Activated naive CD8-positive, alpha-beta T cell treated with anti-CD3 and anti-CD28 coated beads, Interleukin-2, amount 50 U/mL, for 16 hours (primary cell): ENCODE data around the gene UGT2B7.
"Not testable (repeated sequence)": the region's sequence is repeated elsewhere in the genome, so short reads cannot be mapped to it uniquely, and the experiment has no call there.

ENCODE experiments used
- DNase-seq: peaks from one replicate; pipeline ENCODE4 v3.0.0-alpha.2; 2020; ENCODE audit warnings: low read depth, low spot score

Gene UGT2B7

DNA sequence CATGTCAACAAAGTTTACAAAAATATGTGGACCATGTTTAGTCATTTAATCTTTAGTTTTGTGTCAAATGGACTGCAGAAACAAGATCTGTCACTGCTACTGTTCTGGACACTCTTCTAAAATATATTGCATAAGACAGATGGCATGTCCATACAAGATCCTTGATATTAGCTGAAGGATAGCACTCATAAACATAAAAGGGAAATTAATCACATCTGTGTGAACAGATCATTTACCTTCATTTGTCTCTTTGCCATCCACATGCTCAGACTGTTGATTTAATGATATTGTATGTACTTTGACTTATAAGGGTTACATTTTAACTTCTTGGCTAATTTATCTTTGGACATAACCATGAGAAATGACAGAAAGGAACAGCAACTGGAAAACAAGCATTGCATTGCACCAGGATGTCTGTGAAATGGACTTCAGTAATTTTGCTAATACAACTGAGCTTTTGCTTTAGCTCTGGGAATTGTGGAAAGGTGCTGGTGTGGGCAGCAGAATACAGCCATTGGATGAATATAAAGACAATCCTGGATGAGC lies at the start of gene UGT2B7:
UGT2B7 (plus strand) TSS at position 364 of the 546 bp plus-strand sequence; CDS start at position 411, 47 bp downstream.
- no peak for DNase-seq

DNA sequence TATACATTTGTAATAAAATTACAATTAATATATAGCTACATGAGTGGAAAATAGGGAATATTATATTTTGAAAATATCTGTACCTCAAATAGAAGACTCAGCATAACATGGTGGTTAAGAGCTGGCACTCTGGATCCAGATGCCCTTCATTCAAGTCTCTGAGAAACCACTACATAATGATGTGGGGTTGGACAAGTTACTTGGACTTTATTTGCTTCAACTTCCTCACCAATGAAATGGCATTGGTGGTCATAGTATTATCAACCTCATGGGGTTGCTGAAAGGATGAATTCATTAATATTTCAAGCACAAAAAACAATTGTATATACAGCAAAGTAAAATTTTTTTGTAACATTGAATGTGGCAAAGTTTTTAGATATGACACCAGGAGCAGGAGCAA lies 46.4 kb upstream of the UGT2B7 start:
- DNase-seq: no peak

DNA sequence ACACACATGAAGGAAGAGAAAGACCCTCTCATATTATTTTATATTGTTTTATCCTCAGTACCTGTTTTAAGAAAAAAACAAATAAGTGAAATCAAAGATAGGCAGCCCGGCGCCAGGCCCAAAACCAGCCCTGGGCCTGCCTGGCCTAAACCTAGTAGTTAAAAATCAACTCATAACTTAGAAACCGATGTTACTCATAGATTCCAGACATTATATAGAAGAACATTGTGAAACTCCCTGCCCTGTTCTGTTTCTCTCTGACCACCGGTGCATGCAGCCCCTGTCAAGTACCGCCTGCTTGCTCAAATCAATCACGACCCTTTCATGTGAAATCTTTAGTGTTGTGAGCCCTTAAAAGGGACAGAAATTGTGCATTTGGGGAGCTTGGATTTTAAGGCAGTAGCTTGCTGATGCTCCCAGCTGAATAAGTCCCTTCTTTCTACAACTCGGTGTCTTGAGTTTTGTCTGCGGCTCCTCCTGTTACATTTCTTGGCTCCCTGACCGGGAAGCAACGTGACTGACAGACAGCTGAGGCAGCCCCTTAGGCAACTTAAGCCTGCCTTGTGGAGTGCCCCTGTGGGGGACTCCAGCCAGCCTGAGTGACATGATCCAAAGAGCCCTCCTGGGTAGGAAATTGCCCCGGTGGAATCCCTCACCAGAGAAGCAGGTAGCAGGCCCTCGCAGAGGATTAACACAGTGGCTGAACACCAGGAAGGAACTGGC lies 45.3 kb upstream of the UGT2B7 start:
- not testable (repeated sequence) for DNase-seq

DNA sequence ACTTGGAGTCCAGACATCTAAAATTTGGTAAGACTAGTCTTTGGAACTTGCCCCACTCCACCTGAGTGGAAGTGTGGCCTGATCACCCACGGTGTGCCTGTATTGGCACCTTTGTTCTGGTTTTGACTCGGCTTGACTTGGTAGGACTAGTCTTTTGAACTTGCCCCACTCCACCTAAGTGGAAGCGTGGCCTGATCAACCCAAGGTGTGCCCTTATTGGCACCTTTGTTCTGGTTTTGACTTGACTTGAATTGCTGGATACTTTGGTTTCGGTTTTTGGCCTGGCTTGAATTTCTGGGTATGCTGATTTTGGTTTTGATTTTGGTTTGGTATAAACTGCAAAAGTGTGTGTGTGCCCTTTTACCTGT lies 44.7 kb upstream of the UGT2B7 start:
- no peak for DNase-seq

DNA sequence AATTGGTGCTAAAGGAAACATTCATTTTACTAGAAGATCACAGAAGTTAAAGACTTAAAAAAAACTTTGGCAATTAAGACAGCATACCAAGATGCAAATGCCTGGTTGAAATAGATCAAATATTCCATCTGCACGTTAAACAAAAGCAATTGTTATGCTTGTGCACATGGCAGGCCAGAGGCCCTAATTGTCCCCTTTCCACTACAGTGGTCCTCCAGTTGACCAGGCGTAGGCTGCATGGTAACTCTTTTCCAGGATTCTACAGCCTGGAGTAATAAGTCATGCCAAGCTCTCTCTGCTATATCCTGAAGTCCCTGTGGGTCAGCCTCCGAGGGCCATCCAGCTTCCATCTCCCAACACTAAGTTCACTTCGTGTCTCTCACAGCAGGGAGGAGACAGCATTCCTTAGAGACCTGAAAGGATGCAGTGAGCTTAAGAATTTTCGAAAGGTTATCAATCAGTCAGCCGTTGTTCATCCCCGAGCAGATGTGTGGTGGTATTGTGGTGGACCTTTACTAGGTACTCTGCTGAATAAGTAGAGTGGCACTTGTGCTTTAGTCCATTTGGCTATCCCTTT lies 42.9 kb upstream of the UGT2B7 start:
- not testable (repeated sequence) for DNase-seq

DNA sequence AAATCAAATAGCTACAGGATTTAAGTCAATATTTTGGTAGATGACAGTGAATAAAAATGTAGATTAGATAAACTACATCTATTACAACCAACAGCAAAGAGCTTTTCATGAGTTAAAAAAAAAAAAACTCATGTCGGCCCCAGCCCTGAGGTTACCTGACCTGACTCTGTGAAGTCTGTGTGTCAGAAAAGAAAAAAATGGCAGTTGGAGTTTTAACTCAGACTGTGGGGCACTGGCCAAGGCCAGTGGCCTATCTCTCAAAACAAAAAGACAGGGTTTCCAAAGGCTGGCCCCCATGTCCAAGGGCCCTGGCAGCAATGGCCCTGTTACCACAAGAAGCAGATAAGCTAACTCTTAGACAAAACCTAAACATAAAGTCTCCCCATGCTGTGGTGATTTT lies 42.2 kb upstream of the UGT2B7 start:
- not testable (repeated sequence) for DNase-seq

DNA sequence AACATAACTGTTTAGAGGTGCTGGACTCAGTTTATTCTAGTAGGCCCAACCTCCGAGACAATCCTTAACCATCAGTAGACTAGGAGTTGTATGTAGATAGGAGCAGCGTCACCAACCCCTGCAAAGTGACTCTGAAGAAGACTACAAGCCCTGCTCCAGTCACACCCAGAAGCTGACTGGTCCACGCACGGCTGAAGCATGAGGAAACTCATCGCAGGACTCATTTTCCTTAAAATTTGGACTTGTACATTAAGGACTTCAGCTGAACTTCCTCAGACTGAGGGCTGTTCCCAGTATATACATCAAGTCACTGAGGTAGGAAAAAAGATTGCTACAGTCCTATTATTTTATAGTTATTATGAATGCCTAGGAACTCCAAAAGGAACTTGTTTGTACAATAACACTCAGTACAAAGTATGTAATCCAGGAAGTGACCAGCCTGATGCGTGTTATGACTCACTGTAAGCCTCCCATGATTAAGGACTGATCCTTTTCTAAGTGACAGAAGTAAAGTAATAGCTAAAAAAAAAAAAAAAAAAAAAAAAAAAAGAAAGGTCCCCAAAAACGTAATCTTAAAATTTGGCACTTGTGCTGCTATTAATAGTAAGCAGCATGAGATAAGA lies 41.6 kb upstream of the UGT2B7 start:
- DNase-seq: no peak

DNA sequence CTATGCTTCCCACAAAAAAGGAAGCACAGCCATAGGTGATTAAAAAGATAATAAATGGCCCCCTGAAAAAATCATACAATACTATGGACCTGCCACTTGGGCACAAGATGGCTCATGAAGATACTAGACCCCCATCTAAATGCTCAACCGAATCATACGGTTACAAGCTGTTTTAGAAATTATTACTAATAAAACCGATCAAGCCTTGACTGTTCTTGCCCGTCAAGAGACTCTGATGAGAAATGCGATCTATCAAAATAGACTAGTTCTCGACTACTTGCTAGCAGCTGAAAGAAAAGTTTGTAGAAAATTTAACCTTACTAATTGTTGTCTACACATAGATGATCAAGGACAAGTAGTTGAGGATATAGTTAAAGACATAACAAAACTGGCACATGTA lies 40.1 kb upstream of the UGT2B7 start:
- no peak for DNase-seq

DNA sequence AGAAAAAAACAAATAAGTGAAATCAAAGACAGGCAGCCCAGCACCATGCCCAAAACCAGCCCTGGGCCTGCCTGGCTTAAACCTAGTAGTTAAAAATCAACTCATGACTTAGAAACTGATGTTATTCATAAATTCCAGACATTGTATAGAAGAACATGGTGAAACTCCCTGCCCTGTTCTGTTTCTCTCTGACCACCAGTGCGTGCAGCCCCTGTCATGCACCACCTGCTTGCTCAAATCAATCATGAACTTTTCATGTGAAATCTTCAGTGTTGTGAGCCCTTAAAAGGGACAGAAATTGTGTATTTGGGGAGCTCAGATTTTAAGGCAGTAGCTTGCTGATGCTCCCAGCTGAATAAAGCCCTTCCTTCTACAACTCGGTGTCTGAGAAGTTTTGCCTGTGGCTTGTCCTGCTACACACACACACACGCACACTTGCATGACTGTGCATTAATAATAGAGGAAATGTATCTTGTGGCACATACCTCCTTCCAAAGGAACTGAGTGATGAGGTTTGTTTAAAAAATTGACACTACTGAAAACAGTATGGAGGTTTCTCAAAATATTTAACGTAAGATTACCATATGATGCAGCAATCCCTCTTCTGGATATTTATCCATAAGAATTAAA lies 39.2 kb upstream of the UGT2B7 start:
- no peak for DNase-seq

DNA sequence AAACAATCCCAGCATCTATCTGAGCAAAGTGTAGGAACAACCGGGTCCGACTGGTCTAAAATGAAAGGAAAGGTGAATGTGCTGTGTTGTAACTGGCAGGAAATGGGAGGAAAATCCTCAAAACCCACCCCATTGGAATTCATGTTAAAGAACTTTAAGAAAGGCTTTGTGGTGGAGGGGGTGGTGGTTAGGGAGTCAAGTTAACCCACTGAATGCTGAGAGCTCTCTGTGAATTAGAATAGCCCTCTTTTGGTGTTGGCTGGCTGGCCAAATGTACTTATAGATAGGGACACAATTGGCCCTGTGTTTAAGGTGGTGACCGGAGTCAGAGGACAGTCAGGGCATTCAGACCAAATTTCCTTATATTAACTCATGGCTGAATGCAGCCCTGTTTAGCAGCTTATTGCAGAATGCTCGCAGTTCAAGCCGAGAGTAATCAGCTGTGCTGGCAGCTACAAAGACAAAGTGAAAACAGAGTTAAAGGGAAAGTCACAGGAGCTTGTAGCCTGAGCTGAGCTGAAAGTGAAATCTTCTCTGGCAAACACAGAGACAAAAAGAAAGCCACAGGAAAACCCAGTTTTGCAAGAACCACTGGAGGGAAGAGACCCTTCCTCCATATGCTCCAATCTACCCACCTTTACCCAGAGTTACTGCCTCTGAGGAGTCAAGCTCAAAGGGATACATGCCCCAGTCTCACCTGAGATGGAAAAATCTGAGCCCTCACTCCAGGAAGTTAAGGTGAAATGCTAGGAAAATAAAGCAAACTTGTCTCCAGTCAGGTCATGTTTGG lies 38.5 kb upstream of the UGT2B7 start:
- DNase-seq: no peak

DNA sequence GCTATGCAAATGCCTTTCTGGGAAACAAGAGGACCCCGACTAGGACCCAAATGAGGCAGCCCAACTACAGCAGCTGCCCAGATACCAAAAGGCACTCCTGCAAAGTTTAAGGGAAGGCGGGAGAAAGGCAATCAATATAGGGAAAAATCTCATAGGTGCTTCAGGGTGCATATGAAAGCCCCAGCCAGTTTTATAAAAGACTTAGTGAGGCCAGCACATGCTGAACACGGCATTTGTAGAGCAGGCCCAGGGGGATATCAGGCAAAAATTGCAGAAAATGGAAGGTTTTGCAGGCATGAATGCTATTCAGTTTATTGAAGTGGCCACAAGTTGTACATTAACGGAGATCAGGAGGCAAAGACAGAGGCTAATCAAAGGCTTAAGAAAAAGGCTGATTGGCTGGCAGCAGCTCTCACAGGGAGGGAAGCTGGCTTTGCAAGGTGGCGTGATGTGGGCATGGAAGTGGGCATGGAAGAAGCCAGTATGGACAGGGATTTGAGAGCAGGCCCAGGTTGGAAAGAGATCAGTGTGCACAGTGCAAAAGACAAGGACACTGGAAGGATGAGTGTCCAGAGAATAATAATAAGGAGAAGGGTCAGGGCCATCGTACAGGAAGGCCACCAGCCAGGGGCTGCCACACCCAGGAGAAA lies 37.7 kb upstream of the UGT2B7 start:
- no peak for DNase-seq

DNA sequence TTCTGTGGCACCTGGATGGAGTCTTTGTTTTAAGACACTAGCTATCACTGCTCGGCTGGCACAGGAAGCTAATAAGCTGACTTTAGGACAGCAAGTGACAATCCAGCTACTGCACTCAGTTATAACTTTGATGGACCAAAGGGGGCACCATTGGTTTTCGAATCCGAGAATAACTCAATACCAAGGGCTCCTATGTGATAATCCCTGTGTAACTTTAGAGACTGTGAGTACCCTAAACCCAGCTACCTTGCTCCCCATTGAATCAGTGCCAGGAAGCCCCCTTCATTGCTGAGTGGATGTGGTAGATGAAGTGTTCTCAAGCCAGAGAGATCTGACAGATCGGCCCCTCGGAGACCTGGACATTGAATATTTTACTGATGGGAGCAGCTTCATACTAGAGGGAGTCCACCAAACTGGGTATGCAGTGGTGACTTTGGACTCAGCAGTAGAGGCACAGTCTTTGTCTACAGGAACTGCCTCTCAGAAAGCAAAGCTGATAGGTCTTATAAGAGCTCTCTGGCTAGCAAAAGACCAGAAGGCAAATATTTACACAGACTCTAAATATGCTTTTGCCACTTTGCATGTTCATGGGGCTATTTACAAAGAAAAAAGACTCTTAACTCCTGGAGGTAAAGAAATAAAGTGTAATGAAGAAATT lies 35.5 kb upstream of the UGT2B7 start:
- no peak for DNase-seq

DNA sequence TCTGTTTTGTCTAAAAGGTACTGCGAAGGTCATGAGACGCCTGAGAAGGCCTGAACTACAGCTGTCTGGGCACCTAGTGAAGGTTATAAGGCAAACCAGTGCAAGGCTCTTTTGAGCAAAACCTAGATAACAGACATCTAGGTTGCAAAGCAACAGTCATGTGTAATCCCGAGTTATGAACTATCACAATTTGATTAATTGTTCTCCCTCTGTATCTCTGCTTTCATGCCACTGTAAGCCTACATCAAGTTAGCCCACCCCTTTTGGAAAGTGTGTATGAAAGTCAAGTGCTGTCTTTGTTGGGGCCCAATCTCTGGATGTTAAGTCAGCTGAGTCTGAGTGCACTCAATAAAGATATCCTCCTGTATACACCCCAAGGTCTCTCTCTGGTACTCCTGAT lies 31.9 kb upstream of the UGT2B7 start:
- DNase-seq: no peak

DNA sequence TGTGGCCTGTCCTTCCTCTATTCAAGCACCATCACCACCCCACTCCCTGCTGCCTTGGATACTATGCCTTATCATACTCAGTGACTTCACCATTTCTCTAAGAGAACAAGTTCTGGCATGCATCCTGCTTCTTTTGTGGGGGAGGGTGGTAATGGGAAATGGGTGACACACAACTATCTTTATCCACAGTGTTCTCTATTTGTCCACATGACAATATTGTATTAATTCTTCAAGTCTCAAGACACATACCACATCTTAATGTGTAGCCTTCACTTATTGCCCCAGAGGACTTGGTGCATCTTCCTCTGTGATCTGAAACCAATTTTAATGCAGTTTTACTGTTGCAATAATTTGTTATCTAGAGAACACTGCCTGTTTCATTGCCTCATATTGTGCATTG lies 29.3 kb upstream of the UGT2B7 start:
- no peak for DNase-seq

DNA sequence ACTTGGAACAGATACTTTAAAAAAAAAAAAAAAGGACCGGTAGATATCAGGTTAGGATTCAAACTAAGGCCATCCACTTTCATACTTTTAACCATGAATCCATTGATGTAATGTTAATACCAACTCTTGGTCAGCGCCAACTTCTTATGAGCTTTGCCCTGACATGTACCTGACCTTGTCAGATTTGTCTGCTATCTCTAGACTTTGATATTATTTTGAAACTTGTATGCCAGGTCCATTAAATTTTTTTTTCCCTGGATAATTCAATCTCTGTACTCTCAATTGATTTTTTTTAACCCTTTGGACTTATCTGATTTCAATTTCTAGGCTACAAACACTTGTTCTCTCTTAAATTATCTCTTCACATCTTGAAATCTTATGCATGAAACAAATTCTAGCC lies 27.2 kb upstream of the UGT2B7 start:
- no peak for DNase-seq

DNA sequence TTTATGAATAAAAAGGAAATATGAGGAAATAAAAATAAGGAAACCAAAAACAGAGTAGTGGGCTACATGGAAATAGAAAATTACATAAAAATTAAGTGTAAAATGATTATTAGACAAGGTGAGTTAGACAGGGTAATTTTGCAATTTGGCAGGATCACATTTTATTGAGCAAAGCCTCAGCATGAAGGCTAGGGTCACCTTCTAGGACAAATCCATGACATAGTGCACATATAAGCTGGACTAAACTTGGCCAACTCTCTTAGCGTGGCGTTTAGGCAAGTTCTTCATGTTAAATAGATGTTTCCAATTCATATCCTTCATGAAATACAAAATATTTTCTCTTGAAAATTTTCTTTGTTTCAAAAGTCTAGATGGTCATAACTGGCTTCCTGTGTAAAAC lies 25.7 kb upstream of the UGT2B7 start:
- DNase-seq: no peak

DNA sequence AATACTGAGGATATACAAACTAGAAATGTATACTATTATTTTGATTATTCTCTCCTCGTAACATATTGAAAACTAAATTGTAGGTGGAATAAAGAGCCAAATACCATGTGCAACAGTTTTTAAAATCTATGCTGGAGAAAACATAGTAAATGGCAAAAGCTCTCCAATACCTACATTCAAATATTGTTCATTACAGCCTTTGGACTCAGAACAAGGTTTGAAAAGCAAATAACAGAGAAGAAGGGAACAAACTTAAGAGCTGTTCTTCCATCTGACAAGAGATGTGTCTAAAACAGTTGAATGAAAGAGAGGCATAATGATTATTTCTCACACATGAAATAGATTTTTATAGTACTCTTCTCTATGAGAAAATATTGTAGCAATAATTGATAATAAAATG lies 25.0 kb upstream of the UGT2B7 start:
- DNase-seq: no peak

DNA sequence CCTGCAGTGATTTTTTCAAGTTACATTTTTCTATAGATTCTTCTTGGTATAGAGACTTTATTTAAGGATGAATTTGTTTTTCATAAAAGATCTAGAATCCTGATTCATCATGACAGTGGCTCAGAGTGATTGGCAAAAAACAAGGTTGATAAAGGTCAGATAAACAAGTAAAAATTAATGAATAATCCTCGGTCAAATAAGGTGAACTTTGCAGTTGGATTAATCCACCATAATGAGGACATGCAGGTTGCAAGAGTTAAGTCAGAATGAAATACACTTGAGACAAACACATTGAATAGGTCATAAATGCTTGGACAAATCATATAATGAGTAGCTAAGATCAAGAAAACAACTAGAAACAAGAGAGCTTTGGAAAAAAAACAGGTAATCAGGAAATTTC lies 22.9 kb upstream of the UGT2B7 start:
- DNase-seq: no peak

DNA sequence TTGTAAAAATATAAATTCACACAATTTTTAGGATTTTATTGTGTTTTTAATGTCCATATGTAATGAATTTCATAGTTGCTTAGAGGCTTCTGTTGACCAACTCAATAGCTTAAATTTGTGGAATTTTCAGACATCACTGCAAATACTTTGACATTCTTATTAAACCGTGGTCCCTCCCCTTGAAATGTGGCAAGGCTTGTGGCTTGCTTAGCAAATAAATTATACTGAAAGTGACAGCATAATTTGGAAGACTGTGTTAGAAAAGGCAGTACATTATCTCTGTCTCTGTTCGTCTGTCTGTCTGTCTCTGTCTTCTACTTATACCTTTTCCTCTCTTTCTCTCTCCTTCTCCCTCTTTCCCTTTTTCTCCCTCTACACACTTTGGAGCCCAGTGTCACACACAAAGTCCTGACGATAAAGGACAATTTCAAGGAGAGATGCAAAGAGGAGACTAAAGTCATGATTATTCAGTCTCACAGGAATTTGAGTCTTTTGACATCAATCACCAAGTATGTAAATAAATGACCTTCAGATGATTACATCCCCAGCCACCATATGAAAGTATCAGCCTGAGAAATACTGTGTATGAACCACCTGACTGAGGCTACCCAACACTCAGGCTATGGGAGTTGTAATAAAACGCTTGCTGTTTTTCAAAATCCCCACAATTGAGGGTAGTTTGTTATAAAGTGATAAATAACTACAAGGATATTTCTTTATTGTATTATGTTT lies 21.0 kb upstream of the UGT2B7 start:
- DNase-seq: no peak

DNA sequence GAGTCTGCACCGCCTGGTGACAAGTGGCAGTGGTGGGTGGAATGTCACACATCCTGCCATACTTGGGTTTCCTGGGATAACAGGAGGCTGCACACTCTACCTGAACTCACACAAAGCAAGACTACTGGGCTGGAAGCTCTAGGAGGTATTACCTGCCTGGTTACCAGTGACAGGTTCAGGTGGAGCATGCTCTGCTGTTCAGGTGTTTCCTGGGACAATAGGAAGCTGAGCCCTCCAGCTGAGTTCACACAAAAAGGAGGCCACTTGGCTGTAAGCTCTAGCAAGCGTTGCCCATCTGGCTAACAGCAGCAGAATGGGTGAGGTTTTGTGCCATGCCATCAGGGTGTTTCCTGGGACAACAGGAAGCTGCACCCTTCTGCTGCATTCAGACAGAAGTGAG lies 17.4 kb upstream of the UGT2B7 start:
- DNase-seq: no peak
